Putamen (tissue), 1 donor: ENCODE results near the gene NEUROD2.

Source experiments
- DNase-seq: peaks from one replicate; pipeline ENCODE4 v3.0.0-alpha.2; 2016; ENCODE audit warnings: low spot score

Gene NEUROD2

DNA sequence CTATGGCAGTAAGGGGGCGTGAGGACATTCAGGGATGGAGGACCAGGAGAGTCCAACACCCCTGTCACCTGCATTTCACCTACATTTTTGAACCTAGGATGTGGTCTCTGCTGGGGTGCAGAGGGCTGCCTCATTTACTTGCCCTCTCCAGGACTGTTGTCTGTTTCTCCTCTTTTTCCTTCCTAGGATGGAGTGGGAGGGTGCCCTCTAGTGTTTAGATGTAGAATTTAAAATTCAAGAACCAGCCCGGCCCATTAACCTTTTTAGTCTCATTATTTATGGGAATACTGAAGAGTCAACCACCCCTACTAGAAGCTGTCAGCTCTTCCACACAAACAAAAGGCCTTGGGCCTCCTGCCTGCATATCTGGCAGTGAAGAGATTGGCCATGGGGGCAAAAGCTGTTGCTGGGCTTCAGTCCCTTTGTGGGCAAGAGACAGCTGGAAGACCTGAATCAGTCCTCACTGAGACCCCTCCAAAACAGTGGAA is 26.7 kb upstream of the NEUROD2 start:
- no peak for DNase-seq

DNA sequence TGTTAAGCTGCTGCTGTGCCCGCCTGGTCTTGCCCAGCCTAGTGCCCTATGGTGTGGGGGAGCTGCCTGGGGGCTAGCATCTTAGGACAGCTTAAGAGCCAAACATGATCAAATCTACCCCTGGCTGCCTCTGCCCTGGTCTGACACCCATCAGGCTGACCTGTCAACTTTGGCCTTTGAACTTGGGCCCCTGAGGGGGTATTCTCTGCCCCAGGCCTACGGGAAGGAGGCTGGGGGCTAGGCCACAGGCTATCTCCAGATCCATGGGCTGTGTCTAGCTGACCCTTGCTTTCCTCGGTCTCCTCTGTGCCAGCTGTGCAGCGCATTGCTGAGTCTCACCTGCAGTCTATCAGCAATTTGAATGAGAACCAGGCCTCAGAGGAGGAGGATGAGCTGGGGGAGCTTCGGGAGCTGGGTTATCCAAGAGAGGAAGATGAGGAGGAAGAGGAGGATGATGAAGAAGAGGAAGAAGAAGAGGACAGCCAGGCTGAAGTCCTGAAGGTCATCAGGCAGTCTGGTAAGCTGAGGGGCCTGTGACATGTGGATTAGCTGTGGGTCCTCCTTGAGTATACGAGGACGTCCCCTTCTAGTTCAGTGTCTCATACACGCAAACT is 26.0 kb upstream of the NEUROD2 start:
- DNase-seq, result no peak

DNA sequence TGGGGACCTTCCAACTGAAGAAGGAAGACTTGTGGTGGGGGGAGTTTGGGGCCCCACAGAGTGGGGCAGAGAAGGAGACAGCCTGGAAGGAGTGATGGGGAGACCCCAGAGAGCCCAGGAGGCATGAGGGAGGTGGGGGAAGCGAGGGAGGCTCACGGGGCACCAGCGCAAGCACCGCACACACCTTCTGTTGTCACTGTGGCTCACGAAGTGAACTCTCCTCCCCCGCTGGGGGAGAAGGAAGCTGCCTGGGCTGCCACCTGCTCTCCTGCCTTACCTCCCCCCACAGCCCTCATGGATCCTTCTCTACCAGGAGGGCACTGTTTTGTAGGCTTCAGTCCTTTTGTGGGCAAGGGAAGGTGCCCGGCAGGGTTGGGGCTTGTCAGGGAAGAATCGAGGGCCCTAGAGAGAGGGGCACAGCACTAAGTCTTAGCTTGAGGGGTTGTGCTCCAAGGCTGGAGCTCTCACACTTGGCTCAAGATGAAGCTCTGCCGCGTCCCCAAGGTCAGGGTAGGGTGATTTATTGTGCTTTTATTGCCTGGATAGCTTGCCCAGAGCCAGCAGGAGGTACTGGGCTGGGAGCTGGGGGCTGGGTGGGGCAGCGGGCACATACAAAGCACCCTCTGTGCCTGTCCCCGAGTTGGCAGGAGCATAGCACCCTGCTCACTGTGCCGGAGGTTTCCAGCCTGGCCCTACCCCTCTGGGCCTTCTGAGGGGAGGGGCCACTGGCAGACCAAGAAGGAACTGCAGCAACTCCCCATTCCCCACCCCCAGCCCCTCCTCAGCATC is 24.6 kb upstream of the NEUROD2 start:
- peak; percentile 80 for DNase-seq

DNA sequence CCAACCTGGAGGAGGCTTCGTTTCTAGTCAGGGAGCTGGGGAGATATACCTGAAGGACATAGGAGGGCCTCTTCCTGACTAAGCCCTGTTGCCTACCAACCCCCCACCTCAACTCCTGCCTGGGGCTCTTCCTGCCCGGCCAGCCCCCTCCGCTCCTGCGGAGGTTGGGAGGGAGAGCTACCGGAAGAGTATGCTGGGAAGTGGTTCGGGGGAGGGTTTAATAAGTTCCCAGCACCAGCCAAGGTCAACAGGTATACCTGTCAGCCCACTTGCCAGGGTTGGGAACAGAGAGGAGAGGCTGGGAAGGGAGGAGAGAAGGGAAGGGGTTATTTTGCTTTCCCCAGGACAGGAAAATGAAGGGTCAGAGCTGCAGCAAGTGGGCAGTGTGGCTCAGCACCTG is 23.7 kb upstream of the NEUROD2 start:
- no peak for DNase-seq

DNA sequence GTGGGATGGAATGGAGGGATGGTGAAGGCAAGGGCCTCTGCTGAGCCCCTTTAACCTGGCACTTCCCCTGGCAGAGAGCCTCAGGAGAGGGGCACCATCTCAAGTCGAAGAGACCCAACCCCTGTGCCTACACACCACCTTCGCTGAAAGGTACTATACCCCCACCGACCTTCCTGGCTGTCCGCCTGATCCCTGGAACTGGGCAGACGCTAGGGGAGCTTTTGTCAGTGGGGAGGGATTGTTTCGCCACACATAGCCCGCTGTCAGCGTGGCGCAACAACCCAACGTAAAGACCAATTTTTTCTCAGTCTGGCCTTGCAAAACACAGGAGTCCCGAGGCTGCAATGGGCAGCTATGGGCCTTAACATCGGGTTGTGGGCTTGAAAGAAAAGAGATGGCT is 22.2 kb upstream of the NEUROD2 start:
- no peak for DNase-seq

DNA sequence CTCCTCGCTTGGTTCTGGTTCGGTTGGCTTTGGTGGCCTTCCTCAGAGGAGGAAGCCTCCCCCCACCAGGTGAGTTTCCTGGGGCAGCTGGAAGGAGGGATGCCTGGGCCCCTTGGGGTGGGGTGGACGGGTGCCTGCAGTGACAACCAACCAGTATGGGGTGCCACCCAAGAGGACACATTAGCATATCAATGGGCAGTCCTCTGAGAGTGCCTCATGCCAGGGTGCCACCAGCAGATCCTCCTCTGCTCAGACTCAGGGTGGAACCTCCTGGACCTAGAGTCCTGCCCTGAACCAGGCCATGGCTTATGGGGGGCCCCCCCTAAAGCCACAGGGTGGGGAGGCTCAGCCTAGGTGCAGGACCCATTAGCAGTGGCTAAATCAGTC is 21.8 kb upstream of the NEUROD2 start:
- DNase-seq, result no peak

DNA sequence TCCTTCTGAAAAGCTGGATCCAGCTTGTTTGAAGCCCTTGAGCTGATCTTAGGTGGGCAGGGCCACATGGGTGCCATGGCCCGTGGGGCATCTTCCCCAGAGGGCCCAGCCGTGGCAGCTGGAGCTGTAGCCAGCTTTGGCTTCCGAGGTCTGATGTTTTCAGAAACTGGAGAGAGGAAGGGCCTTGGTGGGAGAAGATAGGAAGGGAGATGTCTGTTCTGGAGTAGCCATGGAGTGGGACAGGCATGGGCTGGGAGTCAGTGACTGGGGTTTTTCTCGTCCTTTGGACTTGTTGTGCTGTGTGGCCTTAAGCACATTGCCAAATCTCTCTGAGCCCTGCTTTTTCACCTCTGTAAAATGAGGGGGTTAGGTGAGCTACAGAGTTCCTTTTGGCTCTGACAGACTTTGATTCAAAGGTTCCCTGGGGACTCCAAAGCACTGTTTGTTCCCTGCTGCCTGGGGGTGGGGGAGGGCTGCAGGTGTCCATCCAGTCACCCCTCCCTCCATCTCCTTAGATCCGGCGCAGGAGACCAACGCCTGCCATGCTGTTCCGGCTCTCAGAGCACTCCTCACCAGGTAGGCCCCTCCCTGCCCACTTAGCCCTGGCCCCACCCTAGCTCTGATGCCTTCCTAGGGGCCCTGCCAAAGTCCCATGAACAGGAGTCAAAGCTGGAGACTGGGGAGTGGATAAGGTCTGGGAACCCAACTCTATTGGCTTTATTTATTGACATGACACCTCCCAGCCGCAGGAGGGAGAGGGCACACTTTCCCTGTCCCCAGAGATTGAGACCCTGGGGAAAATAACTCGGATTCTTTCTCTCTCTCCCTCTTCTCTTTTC is 21.2 kb upstream of the NEUROD2 start:
- DNase-seq, result no peak

DNA sequence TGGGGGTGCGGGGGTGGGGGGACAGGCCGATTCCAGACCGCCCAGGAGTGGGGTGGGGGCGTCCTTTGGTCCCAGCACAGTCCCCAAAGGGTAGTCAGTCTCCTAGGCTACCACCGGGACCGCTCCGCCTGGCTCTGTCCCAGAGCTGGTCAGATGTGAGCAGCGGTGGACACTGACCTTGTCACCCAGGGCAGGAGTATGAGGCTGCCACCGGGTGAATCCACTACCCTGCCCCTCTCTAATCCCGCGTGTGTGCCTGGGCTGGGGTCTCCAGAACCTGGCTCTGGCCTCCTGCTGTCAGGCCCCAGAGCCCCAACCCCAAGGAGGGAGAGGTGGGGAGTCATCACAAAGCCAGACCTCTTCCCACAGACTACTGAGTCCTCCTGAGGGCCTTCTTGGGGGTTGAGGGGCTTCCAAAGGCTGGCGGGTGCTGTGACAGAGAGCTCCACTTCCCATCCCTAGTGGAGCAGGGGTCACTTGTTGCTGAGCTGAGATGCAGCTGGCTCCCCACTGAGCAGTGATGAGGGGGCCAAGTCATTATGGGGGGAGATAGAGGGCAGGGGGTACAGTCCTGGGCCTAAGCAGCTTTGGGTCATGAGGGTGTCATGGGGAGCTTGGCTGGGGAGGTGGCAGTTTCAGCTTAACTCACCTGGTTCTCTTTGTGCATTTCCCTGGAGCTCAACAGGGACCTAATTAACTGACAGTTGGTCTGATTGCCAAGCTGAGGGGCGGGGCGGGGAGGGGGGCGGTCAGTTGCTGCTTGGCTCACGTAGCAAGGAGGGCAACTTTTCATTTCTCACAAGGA is 20.2 kb upstream of the NEUROD2 start:
- DNase-seq, result no peak

DNA sequence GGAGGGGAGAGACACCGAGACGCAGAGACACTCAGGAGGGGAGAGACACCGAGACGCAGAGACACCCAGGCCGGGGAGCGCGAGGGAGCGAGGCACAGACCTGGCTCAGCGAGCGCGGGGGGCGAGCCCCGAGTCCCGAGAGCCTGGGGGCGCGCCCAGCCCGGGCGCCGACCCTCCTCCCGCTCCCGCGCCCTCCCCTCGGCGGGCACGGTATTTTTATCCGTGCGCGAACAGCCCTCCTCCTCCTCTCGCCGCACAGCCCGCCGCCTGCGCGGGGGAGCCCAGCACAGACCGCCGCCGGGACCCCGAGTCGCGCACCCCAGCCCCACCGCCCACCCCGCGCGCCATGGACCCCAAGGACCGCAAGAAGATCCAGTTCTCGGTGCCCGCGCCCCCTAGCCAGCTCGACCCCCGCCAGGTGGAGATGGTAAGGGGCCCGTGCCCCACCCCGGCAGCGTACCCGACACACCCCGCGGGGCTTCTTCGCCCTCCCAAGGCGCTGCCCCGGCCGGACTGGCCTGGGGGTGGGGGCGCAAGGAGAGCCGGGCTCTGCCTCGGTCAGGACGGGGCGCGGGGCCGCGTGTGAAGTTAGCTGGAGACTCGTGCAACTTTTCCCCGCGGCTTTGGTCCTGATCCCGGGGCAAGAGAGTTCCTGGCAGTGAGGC is 19.5 kb upstream of the NEUROD2 start:
- DNase-seq, result no peak

DNA sequence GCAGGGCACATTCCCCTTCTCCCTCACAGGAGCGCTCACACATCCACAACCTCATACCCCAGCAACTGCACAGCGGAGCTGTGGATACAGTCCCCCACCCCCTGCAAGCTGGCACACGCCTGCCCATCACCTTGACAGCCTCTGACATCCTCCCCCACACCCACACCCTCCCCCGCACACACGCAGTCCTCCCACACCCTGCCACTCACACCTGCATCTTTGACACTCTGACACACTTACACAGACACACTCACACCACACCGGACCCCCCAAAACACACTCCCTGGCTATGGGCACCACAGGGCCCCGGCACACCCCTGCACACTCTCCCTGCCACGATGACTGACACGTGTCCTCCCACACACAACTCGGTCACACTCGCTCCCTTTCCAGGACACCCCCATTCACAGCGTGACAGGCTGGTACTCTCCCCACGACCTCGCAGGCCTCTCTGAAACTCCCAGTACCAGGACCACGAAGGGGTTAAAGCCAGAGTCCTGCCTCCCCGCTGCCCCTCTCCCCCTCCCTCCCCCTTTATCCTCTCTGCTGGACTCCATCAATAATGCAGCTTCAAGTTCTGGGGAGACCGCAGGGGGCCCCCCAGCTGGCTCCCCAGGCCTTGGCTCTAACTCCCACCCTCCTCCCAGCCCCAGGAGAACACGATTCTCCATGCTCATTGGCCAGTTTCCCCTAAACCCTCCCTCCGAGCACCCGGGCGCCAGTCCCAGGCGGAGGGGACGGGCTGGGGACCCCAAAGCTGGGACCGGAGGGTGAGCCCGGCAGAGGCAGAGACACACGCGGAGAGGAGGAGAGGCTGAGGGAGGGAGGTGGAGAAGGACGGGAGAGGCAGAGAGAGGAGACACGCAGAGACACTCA is 18.7 kb upstream of the NEUROD2 start, which contains the start of gene PPP1R1B:
Gene PPP1R1B (plus strand): TSS at position 782 of the 876 bp plus-strand sequence. CDS start 441 bp downstream, outside the sequence.
- DNase-seq, result peak; percentile 83

DNA sequence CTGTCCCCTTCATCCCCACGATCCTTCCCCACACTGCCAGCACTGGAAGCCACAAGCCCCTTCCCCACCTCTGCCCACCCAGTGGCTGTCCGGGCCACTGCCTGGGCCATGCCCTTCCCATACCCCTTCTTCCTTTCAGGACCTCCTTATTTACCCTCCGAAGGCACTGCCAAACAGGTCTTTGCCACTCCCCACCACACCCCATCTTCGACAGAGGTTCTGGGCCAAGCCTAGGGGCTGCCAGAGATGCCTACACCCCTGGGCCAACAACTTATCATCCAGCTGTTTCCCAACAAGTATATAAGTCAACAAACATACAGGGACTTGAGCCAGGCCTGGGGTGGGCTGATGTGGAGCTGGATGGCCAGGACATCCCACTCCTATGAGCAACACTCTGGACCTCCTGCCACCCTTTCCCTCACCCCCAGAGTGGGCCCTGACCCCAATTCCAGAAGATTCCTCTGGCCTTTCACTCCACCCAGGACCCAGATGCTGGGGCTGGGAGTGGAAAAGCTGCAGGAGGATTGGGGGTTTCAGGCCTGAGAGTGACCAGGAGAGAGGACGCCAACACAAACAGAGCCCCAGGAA is 17.6 kb upstream of the NEUROD2 start:
- no peak for DNase-seq

DNA sequence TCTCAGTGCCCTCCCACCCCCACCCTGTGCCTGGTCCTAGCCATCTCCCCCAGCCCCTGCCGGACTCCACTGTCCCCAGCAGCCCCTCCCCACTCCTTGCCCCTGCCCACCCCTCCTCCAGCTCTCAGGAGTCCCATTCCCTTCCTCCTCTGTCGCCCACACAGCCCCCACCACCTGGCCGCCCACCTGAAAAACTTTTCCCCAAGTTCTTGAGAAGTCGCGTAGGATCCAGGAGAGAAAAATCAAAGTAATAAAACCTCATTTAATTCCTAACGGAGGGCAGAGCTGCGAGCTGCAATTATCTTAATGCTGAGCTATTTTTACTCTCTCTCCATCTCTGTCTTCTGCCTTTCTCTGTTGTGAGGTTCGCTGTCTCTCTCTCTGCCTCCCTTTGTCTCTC is 16.6 kb upstream of the NEUROD2 start:
- DNase-seq, result peak; percentile 73

DNA sequence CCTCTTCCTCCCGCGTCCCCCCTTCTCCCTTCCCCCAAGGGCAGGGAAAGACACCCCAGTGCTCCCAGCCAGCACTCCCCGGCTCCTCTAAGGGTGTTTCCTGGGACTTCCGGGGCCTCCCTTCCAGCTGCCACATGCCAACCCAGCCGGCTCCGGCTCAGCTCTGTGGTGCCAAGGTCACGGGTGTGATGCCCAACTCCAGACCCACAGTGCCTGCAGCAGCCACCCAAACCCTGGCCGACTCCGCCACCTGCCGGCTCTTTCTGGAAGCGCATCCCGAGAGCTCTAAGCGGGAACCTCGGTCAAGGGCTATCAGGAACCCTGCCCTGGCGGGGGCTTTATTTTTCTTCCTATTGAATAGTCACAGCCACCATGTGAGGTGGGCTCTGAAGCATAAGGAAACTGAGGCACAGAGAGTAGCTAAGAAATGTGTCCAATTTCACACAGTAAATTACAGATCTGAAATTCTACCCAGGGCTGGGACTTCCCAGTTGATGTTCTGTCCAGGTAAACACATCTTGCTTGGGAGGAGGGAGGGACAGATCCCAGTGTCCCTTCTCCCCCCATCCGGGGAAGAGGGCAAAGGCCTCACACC is 15.7 kb upstream of the NEUROD2 start:
- peak; percentile 78 for DNase-seq

DNA sequence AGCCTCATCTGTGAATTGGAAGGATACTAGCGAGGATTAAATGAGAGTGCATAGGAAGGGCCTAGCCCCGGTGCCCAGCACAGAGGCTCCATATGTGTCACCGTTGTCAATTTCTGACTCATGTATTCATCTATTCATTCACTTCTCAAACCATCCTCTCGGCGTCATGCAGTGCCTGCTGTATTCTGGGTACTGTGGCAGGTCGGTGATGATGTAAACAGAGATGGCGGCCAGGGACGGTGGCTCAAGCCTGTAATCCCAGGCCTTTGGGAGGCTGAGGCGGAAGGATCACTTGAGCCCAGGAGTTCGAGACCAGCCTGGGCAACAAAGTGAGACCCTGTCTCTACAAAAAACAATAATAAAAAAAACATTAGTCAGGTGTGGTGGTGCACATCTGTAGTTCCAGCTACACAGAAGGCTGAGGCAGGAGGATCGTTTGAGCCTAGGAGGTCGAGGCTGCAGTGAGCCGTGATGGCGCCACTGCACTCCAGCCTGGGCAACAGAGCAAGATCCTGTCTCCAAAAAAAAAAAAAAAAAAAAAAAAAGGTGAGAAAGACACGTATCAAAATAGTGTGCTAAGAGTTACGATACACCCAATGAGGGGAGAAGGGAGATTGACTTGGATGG is 14.8 kb upstream of the NEUROD2 start:
- no peak for DNase-seq

DNA sequence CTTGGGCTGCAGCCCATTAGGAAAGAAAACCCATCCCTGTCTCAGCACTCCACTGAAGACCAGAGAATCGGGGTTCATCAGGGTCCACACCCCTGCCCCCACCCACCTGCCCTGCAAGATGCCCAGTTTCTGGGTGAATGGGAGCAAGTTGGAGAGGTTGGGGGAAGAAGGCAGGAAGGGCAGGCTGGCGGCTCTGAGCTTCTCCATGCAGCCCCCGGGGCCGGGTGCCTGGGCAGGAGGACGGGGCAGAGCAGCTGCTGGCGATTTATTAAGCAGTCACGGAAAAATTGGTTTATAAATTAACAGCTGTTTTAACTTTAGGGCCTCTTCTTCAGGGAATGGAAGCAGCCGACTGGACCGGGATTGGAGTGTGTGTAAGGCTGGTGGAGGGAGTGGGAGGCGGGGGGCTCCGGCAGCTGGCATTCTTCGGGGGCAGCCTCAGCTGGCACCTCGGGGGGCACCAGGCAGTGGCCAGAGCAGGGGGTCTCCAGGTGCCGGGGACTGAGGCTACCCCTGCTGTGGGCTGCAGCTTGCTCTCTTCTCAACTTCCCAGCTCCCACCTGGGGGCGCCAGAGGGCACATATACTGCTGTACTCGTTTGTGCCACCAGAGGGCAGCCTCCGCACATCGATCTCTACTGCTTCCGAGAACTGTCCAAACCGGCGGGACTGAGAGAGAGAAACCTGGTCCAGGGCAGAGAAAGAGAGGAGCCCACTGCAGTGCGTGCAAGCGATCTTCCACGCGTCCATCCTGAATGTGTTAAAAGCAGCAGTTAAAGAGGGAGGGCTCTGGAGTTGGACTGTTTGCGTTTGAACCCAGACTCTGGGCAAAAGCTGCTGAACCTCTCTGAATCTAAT is 14.0 kb upstream of the NEUROD2 start:
- peak; percentile 83 for DNase-seq

DNA sequence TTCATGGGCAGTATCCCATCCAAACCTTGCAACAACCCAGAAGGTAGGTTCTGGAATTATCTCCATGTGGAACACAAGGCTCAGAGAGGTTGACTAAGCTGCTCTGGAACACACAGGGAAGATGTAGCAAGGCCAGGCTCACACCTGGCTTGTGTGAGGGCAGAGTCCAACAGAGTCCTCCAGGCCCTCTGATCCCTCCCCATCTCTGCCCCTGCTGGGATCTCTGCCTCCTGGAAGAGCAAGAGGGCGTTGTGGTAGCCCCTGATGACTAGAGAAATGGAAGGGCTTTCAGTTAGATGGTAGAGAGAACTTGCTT is 12.0 kb upstream of the NEUROD2 start:
- DNase-seq, result no peak

DNA sequence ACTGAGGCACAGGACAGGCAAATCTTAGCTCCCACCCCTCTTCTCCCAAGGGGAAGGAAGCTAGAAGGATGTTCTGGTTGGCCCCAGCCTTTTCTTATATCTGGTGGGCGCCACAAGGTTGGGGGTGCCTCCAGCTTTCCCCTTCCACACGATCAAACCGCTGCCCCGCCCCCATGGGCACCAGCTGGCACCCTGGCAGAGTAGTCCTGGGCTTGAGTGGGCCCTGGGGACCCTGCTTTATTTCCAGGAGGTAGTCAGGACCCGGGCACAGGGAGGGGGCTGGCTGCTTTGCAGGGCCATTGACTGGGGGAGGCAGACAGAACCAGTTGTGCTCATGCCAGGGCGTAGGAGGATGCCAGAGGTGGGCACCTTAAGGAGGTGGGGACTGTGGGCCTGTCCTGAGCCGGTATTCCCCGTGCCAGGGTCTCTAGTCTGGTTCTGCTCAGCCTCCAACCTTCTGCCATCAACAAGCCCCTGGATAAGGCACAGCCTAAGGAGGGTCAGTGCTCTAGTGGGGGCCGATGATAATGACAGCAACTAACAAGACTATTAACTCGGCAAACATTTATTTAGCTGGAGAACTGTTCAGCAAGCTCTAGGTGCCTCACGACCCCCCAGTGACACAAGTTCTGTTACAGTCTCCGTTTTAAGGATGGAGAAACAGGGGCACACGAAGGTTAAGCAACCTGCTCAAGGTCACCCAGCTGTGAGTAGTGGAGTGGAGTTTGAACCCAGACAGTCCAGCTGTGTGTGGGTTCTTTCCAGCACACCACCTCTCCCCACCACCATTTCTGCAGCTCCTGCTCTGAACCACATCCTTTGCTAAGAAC is 11.5 kb upstream of the NEUROD2 start:
- DNase-seq, result no peak
